Spleen (tissue), 11 donors: ENCODE measurements around the gene CLEC2B. TPM values are rescaled to one million over a fixed set of nuclear protein-coding genes. Genes with fewer than 3 reads are reported as not detected.

Experiments
- DNase-seq: peaks from one replicate; pipeline ENCODE4 v3.0.0-alpha.2; 2020
- H3K27ac ChIP-seq, 8 donors: fragments of 200-600 bp; sonication (generic) in 7 of 8; 1 replicate in 4 of 8; 2 replicates in 4 of 8; pipeline versions ENCODE4 v1.5.0 to v1.8.0; 2016 to 2021; ENCODE audit warnings: inconsistent platforms in 4 of 8, mild to moderate bottlenecking in 4 of 8, moderate library complexity in 1 of 8
- H3K27me3 ChIP-seq, 7 donors: fragments of 200-600 bp; sonication (generic) in 6 of 7; replicated peaks in 1 of 7; 1 replicate in 4 of 7; 2 replicates in 3 of 7; pipeline versions ENCODE4 v1.5.0 to v1.8.0; 2016 to 2021; ENCODE audit warnings: inconsistent platforms in 3 of 7, mild to moderate bottlenecking in 1 of 7
- H3K36me3 ChIP-seq, 6 donors: fragments of 200-600 bp; sonication (generic) in 5 of 6; 1 replicate in 4 of 6; 2 replicates in 2 of 6; pipeline versions ENCODE4 v1.5.0 to v1.8.0; 2016 to 2021; ENCODE audit warnings: inconsistent platforms in 2 of 6
- H3K4me1 ChIP-seq, 6 donors: fragments of 200-600 bp; sonication (generic) in 5 of 6; 1 replicate in 3 of 6; 2 replicates in 3 of 6; pipeline versions ENCODE4 v1.5.0 to v1.8.0; 2016 to 2021; ENCODE audit warnings: inconsistent platforms in 3 of 6
- H3K4me3 ChIP-seq, 8 donors: fragments of 200-600 bp; sonication (generic) in 7 of 8; 1 replicate in 4 of 8; 2 replicates in 4 of 8; pipeline versions ENCODE4 v1.5.0 to v1.8.0; 2016 to 2021; ENCODE audit warnings: inconsistent platforms in 4 of 8, mild to moderate bottlenecking in 4 of 8, moderate library complexity in 2 of 8
- H3K9me3 ChIP-seq, 8 donors: fragments of 200-600 bp; sonication (generic) in 7 of 8; 1 replicate in 4 of 8; 2 replicates in 4 of 8; pipeline versions ENCODE4 v1.5.0 to v1.8.0; 2016 to 2021; ENCODE audit warnings: inconsistent platforms in 4 of 8
- POLR2A ChIP-seq, 3 donors: fragments of 450-650 bp; IDR thresholded peaks; one replicate each; pipeline ENCODE4 v1.5.1; 2017; ENCODE audit warnings: antibody characterized with exemption in 3 of 3, mild to moderate bottlenecking in 1 of 3
- POLR2AphosphoS5 ChIP-seq, 3 donors: sonication (generic); formaldehyde crosslinking; IDR thresholded peaks; one replicate each; pipeline ENCODE4 v1.5.1; 2017; ENCODE audit warnings: antibody characterized with exemption in 3 of 3
- WGBS, 5 donors: extraction: QIAGEN DNeasy Blood & Tissue Kit in 3 of 5; methylation state at CpG; one replicate each; pipeline versions ENCODE4 v1.1.5 to v1.1.7; 2013 to 2018; 5-methylcytosine and 5-hydroxymethylcytosine counted together
- intact Hi-C: fragments of 100-400 bp; cut with DNase I; formaldehyde crosslinking; loops from one replicate; pipeline ENCODE4 v1.15.0; 2023; ENCODE audit warnings: low total_unique reads
- polyA plus RNA-seq, 3 donors: library from polyadenylated mRNA; stranded (reverse); fragments of 200-250 nt; gene quantifications; one replicate each; pipeline ENCODE4 v1.2.1, GENCODE V29; 2013
- total RNA-seq, 7 donors: library from RNA; depleted of rRNA in 3 of 7; stranded (reverse); fragments of >200 nt in 3 of 7; fragmentation: NEBNext Ultra II Directional in 4 of 7; extraction: Animal tissue kit (Norgen Biotek cat#: 25700) in 4 of 7; gene quantifications; one replicate each; pipeline versions ENCODE4 v1.1.0 to v1.2.1, GENCODE V29; 2016 to 2021
- TF ChIP-seq, protein P1 (sequence below), 11 experiments: fragments of 200-600 bp in 7 of 11; fragments of 450-650 bp in 4 of 11; sonication (generic) in 4 of 11; IDR thresholded peaks in 8 of 11; conservative IDR thresholded peaks in 3 of 11; 1 replicate in 7 of 11; 2 replicates in 4 of 11; pipeline versions ENCODE4 v1.4.0 to v1.8.0; 2016 to 2021; ENCODE audit warnings: antibody characterized with exemption in 11 of 11, inconsistent platforms in 4 of 11, mild to moderate bottlenecking in 1 of 11
- donor health status: healthy with polysubstance abuse.
- donor health status: DM: no; HTN: no; CAD: no; lungs with moderate emphysema.
- donor health status: DM: no; HTN: no; CAD: no.
- donor health status: Bipolar disorder and iron deficiency.
- donor health status: healthy.
- donor health status: DM: no; HTN: no; CAD: no.
- donor health status: DM: yes; HTN: yes; CAD: no.

Gene CLEC2B
- total and polyA plus RNA-seq, 10 donors: 20.4 to 60.2 (median 49.2) TPM

DNA sequence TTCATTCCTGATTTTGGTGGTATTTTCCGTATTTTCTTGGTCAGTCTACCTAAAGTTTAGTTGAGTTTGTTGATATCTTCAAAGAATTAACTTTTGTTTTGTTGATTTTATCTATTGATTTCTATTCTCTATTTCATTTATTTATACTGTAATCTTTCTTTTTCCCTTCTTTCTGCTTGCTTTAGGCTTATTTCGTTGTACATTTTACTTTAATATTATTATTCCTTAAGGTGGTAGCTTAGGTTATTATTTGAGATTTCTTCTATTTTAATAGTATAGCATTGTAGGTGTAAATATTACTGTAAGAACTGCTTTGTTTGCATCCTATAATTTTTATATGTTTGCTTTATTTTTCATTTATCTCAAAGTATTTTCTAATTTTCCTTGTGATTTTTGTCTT is 63.3 kb downstream of the CLEC2B start:
- H3K4me1 ChIP-seq: peaks cover 0 to 10% (median 4%) of the 10 kb centered on the region in 6 donors
- intact Hi-C loops: no loop called here
- H3K27ac ChIP-seq: no peak overlapping the region
- no peaks in the 10 kb centered on the region for H3K9me3 ChIP-seq
- TF ChIP-seq POLR2A (IDR thresholded peaks at IDR 0.05) (no peak), POLR2AphosphoS5 (IDR thresholded peaks at IDR 0.05) (no peak)
- TF ChIP-seq, protein P1, sequence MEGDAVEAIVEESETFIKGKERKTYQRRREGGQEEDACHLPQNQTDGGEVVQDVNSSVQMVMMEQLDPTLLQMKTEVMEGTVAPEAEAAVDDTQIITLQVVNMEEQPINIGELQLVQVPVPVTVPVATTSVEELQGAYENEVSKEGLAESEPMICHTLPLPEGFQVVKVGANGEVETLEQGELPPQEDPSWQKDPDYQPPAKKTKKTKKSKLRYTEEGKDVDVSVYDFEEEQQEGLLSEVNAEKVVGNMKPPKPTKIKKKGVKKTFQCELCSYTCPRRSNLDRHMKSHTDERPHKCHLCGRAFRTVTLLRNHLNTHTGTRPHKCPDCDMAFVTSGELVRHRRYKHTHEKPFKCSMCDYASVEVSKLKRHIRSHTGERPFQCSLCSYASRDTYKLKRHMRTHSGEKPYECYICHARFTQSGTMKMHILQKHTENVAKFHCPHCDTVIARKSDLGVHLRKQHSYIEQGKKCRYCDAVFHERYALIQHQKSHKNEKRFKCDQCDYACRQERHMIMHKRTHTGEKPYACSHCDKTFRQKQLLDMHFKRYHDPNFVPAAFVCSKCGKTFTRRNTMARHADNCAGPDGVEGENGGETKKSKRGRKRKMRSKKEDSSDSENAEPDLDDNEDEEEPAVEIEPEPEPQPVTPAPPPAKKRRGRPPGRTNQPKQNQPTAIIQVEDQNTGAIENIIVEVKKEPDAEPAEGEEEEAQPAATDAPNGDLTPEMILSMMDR (IDR thresholded peaks at IDR 0.05 in 8 of 11, conservative IDR thresholded peaks at IDR 0.05 in 3 of 11): no peak
- no peaks in the 10 kb centered on the region for H3K27me3 ChIP-seq
- H3K36me3 ChIP-seq: no peaks in the 10 kb centered on the region
- no peak for DNase-seq
- 90 to 99% (median 96%) methylated on average over 2 of the region's 2 CpGs for WGBS, 5 donors
- no peak overlapping the region for H3K4me3 ChIP-seq

Other genes with a start within 250 kb of the CLEC2B start
- 100 to 1,000 TPM in 1 of 7 donors, 10 to 100 TPM in 6; 74.9 to 131 (median 87.7) TPM for gene CLEC2D, start 199.6 kb downstream of the CLEC2B start, total RNA-seq
- gene CLEC2D, start 199.6 kb downstream of the CLEC2B start, polyA plus RNA-seq: 10 to 100 TPM; 20.8 to 48.5 (median 39.7) TPM
- gene CLECL1, start 136.3 kb downstream of the CLEC2B start, total RNA-seq: 10 to 100 TPM in 6 of 7 donors, 1 to 10 TPM in 1; 6.3 to 18.1 (median 13.2) TPM
- gene CLECL1, start 136.3 kb downstream of the CLEC2B start, polyA plus RNA-seq: 100 to 1,000 TPM in 1 of 3 donors, 10 to 100 TPM in 2; 24.2 to 103 (median 40.4) TPM
- 100 to 1,000 TPM in 1 of 7 donors, 10 to 100 TPM in 6; 29.5 to 123 (median 65.6) TPM for gene CD69, start 108.5 kb downstream of the CLEC2B start, total RNA-seq
- 10 to 100 TPM; 49.2 to 71.6 (median 55.1) TPM for gene CD69, start 108.5 kb downstream of the CLEC2B start, polyA plus RNA-seq
- 10 to 100 TPM in 4 of 7 donors, 1 to 10 TPM in 3; 7.9 to 22.6 (median 11.4) TPM for gene KLRF1, start 41.9 kb downstream of the CLEC2B start, total RNA-seq
- gene KLRF1, start 41.9 kb downstream of the CLEC2B start, polyA plus RNA-seq: 10 to 100 TPM in 1 of 3 donors, 1 to 10 TPM in 2; 8.4 to 10.2 (median 8.6) TPM
- not detected for gene KLRF2, start 12.1 kb upstream of the CLEC2B start, total RNA-seq
- gene KLRF2, start 12.1 kb upstream of the CLEC2B start, polyA plus RNA-seq: under 1 TPM in 1 of 3 donors, not detected in 2; 0.17 TPM
- gene CLEC2A, start 63.0 kb upstream of the CLEC2B start, total RNA-seq: not detected
- not detected for gene CLEC2A, start 63.0 kb upstream of the CLEC2B start, polyA plus RNA-seq
- 10 to 100 TPM; 15.2 to 59.5 (median 25.8) TPM for gene CLEC12A, start 102.1 kb upstream of the CLEC2B start, total RNA-seq
- gene CLEC12A, start 102.1 kb upstream of the CLEC2B start, polyA plus RNA-seq: 10 to 100 TPM in 1 of 3 donors, 1 to 10 TPM in 2; 5.4 to 25.3 (median 5.8) TPM
- 1 to 10 TPM; 2.0 to 7.7 (median 2.9) TPM for gene CLEC1B, start 129.8 kb upstream of the CLEC2B start, total RNA-seq
- gene CLEC1B, start 129.8 kb upstream of the CLEC2B start, polyA plus RNA-seq: 1 to 10 TPM in 1 of 3 donors, under 1 TPM in 2; 0.67 to 1.1 (median 0.67) TPM
- gene CLEC12B, start 141.3 kb upstream of the CLEC2B start, total RNA-seq: 10 to 100 TPM in 1 of 7 donors, 1 to 10 TPM in 6; 1.1 to 11.0 (median 1.6) TPM
- gene CLEC12B, start 141.3 kb upstream of the CLEC2B start, polyA plus RNA-seq: 1 to 10 TPM in 1 of 3 donors, under 1 TPM in 2; 0.20 to 1.9 (median 0.22) TPM
- 1 to 10 TPM in 4 of 7 donors, under 1 TPM in 3; 0.28 to 3.7 (median 1.3) TPM for gene CLEC9A, start 161.3 kb upstream of the CLEC2B start, total RNA-seq
- 1 to 10 TPM in 1 of 3 donors, under 1 TPM in 1, not detected in 1; 0.43 to 1.1 TPM for gene CLEC9A, start 161.3 kb upstream of the CLEC2B start, polyA plus RNA-seq
- 10 to 100 TPM in 1 of 7 donors, 1 to 10 TPM in 6; 6.0 to 12.4 (median 7.7) TPM for gene CLEC1A, start 229.6 kb upstream of the CLEC2B start, total RNA-seq
- gene CLEC1A, start 229.6 kb upstream of the CLEC2B start, polyA plus RNA-seq: 1 to 10 TPM; 1.5 to 4.2 (median 2.4) TPM